ENCODE measurements around the gene NPAT. TPM values are rescaled to one million over a fixed set of nuclear protein-coding genes. Genes with fewer than 3 reads are reported as not detected.

NPAT gene
- total RNA-seq, 2 experiments from 2014 or later, result 25.4 to 28.9 TPM

DNA sequence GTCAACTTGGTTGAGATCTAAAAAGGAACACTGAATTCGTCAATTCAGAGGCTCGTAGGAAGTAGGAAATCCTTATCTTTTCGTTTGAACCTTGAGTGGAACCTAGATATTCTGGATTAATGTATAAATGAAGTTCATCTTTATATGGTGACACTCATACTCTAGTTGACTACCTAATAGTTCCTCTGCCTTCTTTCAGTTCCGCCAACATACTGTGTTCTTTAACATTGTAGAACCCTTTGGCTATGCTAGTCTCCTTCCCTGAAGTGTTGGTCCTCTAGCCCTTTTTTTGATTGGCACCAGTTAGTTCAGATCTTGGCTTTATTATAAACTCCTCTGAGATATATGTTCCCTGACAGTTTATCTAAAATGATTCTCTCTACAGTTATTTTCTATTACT is 1.9 kb upstream of the NPAT start:
- Mint-ChIP-seq H3K4me1 (ENCODE audit: low read depth) (peaks cover 47% of the 10 kb centered on the region), H3K27ac (no peak overlapping the region), H3K36me3 (ENCODE audit: low read depth) (peaks cover 48% of the 10 kb centered on the region), H3K4me3 (no peak overlapping the region), H3K27me3 (no peaks in the 10 kb centered on the region), H3K9me3 (no peaks in the 10 kb centered on the region)
- TF ChIP-seq CTCF (IDR thresholded peaks at IDR 0.05), result no peak
- DNase-seq (no peak), ATAC-seq (ENCODE audit: poor library complexity) (no peak)
- intact Hi-C loops (cut with DNase I, micrococcal nuclease), result loop anchor here (5.0 to 10.0 kb wide), 6 partner anchors 33 to 440 kb away; partner anchors contain the start of genes DDX10 (in 1 of the 2) and EXPH5 (in 1 of the 2)
- peaks cover 20% of the 10 kb centered on the region for H3K36me3 ChIP-seq (ENCODE audit: insufficient read depth, low read length)
- peak overlapping the region; percentile 75 for H3K4me3 ChIP-seq (ENCODE audit: low read length)
- peak overlapping the region; percentile 95 to 99 for H3K27ac ChIP-seq (ENCODE audit: low read depth in 1 of 2, low read length in 2 of 2)
- no peaks in the 10 kb centered on the region for H3K27me3 ChIP-seq (ENCODE audit: control insufficient read depth in 1 of 2, insufficient read depth in 2 of 2, low read length in 2 of 2)
- H3K4me1 ChIP-seq (ENCODE audit: insufficient read depth, low read length), result peaks cover 15% of the 10 kb centered on the region
- CTCF ChIA-PET, result interaction anchor here (2.3 to 6.8 kb wide), 2 partner anchors 11 to 13 kb away, joined by 7 to 65 read pairs; no protein-coding TSS in a partner anchor
- H3K9me3 ChIP-seq (ENCODE audit: control insufficient read depth in 1 of 2, insufficient read depth in 1 of 2, low read length in 2 of 2), result no peaks in the 10 kb centered on the region
- POLR2A ChIA-PET, result interaction anchor here (1.3 to 11.9 kb wide), 19 partner anchors 9 to 441 kb away, joined by 3 to 773 read pairs (median 10); partner anchors contain the start of genes ACAT1, C11orf65 and DDX10

GRCh38 chr11:108223348-108224149 is 1.1 kb upstream of the NPAT start:
- Histone ChIP-seq H3K9me3 (ENCODE audit: control insufficient read depth in 1 of 2, insufficient read depth in 1 of 2, low read length in 2 of 2) (no peaks in the 10 kb centered on the region), H3K27ac (ENCODE audit: low read depth in 1 of 2, low read length in 2 of 2) (peak overlapping the region; percentile 95 to 99), H3K4me3 (ENCODE audit: low read length) (peak overlapping the region; percentile 75), H3K36me3 (ENCODE audit: insufficient read depth, low read length) (peaks cover 21% of the 10 kb centered on the region), H3K4me1 (ENCODE audit: insufficient read depth, low read length) (peaks cover 22% of the 10 kb centered on the region), H3K27me3 (ENCODE audit: control insufficient read depth in 1 of 2, insufficient read depth in 2 of 2, low read length in 2 of 2) (no peaks in the 10 kb centered on the region)
- Mint-ChIP-seq H3K4me3 (no peak overlapping the region), H3K9me3 (no peaks in the 10 kb centered on the region), H3K4me1 (ENCODE audit: low read depth) (peaks cover 47% of the 10 kb centered on the region), H3K27me3 (no peaks in the 10 kb centered on the region), H3K36me3 (ENCODE audit: low read depth) (peaks cover 48% of the 10 kb centered on the region), H3K27ac (no peak overlapping the region)
- intact Hi-C loops (cut with DNase I, micrococcal nuclease), result loop anchor here (1.0 to 10.0 kb wide), 10 partner anchors 13 to 441 kb away; partner anchors contain the start of genes ACAT1 (in 1 of the 2), DDX10 (in 1 of the 2) and EXPH5 (in 1 of the 2)
- ChIA-PET POLR2A (interaction anchor here (1.2 to 11.9 kb wide), 24 partner anchors 7 to 442 kb away, joined by 3 to 773 read pairs (median 10); partner anchors contain the start of genes ACAT1, C11orf65, CUL5 and DDX10), CTCF (interaction anchor here (0.6 to 6.8 kb wide), 14 partner anchors 8 to 119 kb away, joined by 3 to 65 read pairs (median 4); no protein-coding TSS in a partner anchor)
- TF ChIP-seq CTCF (IDR thresholded peaks at IDR 0.05), result no peak
- peak; percentile 23 for ATAC-seq (ENCODE audit: poor library complexity)
- peak in 11 of 14 experiments; percentile 16 to 74 (median 27) for DNase-seq

GRCh38 chr11:108221911-108222573 is 396 bp downstream of the NPAT start:
- H3K4me1 Mint-ChIP-seq (ENCODE audit: low read depth), result peaks cover 56% of the 10 kb centered on the region
- no peak for TF ChIP-seq CTCF (IDR thresholded peaks at IDR 0.05)
- Histone ChIP-seq H3K36me3 (ENCODE audit: insufficient read depth, low read length) (peaks cover 9% of the 10 kb centered on the region), H3K4me3 (ENCODE audit: low read length) (peak overlapping the region; percentile 75), H3K27ac (ENCODE audit: low read depth in 1 of 2, low read length in 2 of 2) (peak overlapping the region; percentile 95 to 99), H3K9me3 (ENCODE audit: control insufficient read depth in 1 of 2, insufficient read depth in 1 of 2, low read length in 2 of 2) (no peaks in the 10 kb centered on the region), H3K4me1 (ENCODE audit: insufficient read depth, low read length) (peaks cover 26% of the 10 kb centered on the region), H3K27me3 (ENCODE audit: control insufficient read depth in 1 of 2, insufficient read depth in 2 of 2, low read length in 2 of 2) (no peaks in the 10 kb centered on the region)
- peaks cover 51% of the 10 kb centered on the region for H3K36me3 Mint-ChIP-seq (ENCODE audit: low read depth)
- H3K9me3 Mint-ChIP-seq, result no peaks in the 10 kb centered on the region
- DNase-seq (peak in 10 of 14 experiments; percentile 6 to 81 (median 38)), ATAC-seq (ENCODE audit: poor library complexity) (no peak)
- H3K27ac Mint-ChIP-seq, result no peak overlapping the region
- no peak overlapping the region for H3K4me3 Mint-ChIP-seq
- intact Hi-C loops (cut with DNase I, micrococcal nuclease), result loop anchor here (1.0 to 10.0 kb wide), 10 partner anchors 17 to 443 kb away; partner anchors contain the start of genes C11orf65 (in 2 of the 2), ACAT1 (in 1 of the 2), DDX10 (in 1 of the 2) and EXPH5 (in 1 of the 2)
- POLR2A ChIA-PET, result interaction anchor here (0.7 to 11.9 kb wide), 26 partner anchors 8 to 443 kb away, joined by 3 to 773 read pairs (median 8); partner anchors contain the start of genes ACAT1, C11orf65, CUL5 and DDX10
- H3K27me3 Mint-ChIP-seq, result no peaks in the 10 kb centered on the region
- CTCF ChIA-PET, result interaction anchor here (1.0 to 6.8 kb wide), 13 partner anchors 8 to 70 kb away, joined by 3 to 65 read pairs (median 5); no protein-coding TSS in a partner anchor

Measured in CD4-positive, alpha-beta T cell (primary cell).